ENCODE results near the gene ADAMTS7. TPM values are rescaled to one million over a fixed set of nuclear protein-coding genes. Genes with fewer than 3 reads are reported as not detected.
"Not testable (repeated sequence)": the region's sequence is repeated elsewhere in the genome, so short reads cannot be mapped to it uniquely, and the experiment has no call there.

The ADAMTS7 gene
- total RNA-seq, 1 experiment from 2014 or later = 12.0 TPM

DNA sequence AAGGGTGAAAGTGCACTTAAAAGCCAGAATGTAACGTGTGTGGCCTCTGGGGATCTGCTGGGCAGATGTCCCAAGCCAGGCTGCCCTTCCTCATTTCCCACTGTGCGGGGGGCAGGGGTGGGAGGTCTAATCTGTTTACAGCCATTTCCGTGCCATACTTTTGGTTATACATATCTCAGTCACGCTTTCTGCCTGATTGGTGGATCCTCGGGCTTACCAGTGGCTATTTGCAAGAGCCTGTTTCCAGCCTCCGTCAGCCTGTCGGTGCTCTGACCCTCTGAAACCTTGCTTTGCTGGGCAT, 58.0 kb downstream of the ADAMTS7 start:
- H3K9ac ChIP-seq (ENCODE audit: low read length); POLR2A ChIA-PET; H3K79me2 ChIP-seq (ENCODE audit: insufficient read depth, low read length); H3K27me3 ChIP-seq (ENCODE audit: insufficient read depth, low read length); H3K36me3 ChIP-seq (ENCODE audit: control insufficient read depth in 1 of 2, insufficient read depth in 2 of 2, low read length in 2 of 2); H2AFZ ChIP-seq (ENCODE audit: low read depth, low read length, poor library complexity, severe bottlenecking); H3K9me2 ChIP-seq (ENCODE audit: insufficient read depth); H3K27ac ChIP-seq (ENCODE audit: low read depth, low read length); H4K20me1 ChIP-seq (ENCODE audit: insufficient read depth); DNase-seq (ENCODE audit: low read depth, low spot score); BruUV-seq (replicated peaks); H3K4me2 ChIP-seq (ENCODE audit: low read length); H3K4me1 ChIP-seq (ENCODE audit: control insufficient read depth in 1 of 2, insufficient read depth in 2 of 2, low read length in 2 of 2); RAD21 ChIA-PET (ENCODE audit: low non-redundant PET in 1 of 2, low total read pairs in 2 of 2, uncharacterized antibody in 2 of 2, unreplicated experiment in 2 of 2); ATAC-seq; H3K9me3 ChIP-seq (ENCODE audit: control insufficient read depth in 1 of 2, insufficient read depth in 1 of 2, low read depth in 1 of 2, low read length in 2 of 2); H3K4me3 ChIP-seq (replicated peaks in 1 of 2; ENCODE audit: low read depth in 1 of 2, low read length in 2 of 2); CTCF ChIA-PET: not testable (repeated sequence)
- intact Hi-C loops (cut with micrococcal nuclease) = loop anchor here (10.0 kb wide), 2 partner anchors 251 to 431 kb away; no protein-coding TSS in a partner anchor

DNA sequence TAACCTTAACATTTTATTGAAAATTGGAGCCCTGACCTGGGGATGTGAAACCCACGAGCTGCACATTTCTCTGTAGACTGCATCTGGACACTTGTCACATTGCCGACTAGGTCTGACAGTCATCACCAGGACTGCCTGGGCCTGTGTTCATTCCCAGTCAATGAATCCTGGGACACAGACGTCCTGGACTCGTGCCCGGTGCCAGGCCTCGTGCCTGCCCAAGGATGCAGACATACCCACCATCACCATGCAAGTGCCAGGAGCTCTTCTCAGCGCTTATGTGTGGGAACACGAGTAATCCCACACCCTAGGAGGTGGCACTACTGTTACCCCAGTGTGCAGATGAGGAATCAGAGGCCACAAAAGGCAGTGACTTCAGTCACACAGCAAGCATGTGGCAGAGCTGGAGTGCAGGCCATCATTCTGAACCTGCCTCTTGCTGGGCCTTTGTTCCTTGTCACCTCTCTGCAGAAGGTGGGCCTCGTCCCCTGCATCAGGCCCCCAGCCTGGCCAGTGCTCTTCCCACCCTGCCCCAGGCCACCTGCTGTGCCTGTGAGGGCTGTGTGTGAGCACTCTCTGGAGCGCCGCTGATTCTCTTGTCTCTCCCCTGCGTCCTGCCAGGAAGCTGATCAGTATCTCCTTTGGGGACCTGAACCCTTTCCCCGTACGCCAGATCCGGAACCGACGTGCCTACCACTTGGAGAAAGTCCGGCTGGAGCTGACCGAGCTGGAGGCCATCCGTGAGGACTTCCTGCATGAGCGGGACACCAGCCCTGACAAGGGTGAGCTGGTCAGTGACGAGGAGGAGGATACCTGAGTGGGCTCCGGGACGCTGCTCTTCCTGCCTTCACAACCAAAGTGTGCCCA, 58.5 kb downstream of the ADAMTS7 start:
- H3K9ac ChIP-seq (ENCODE audit: low read length) = no peak overlapping the region
- H3K4me2 ChIP-seq (ENCODE audit: low read length) = no peak overlapping the region
- no peak overlapping the region for H3K27ac ChIP-seq (ENCODE audit: low read depth, low read length)
- ChIA-PET RAD21 (ENCODE audit: low non-redundant PET in 1 of 2, low total read pairs in 2 of 2, uncharacterized antibody in 2 of 2, unreplicated experiment in 2 of 2) (no interaction called here), CTCF (interaction anchor here (1.0 kb wide), 1 partner anchor 432 kb away, joined by 3 read pairs; no protein-coding TSS in a partner anchor), POLR2A (no interaction called here)
- intact Hi-C loops (cut with micrococcal nuclease) = loop anchor here (10.0 kb wide), 2 partner anchors 252 to 432 kb away; no protein-coding TSS in a partner anchor
- H3K4me3 ChIP-seq (replicated peaks in 1 of 2; ENCODE audit: low read depth in 1 of 2, low read length in 2 of 2) = no peak overlapping the region
- TF ChIP-seq YY1 (IDR thresholded peaks at IDR 0.05; ENCODE audit: extremely low read depth, insufficient replicate concordance, low read depth, low read length) = no peak
- TF ChIP-seq JUND (IDR thresholded peaks at IDR 0.05) = no peak
- no peak for TF ChIP-seq POLR2AphosphoS5 (IDR thresholded peaks at IDR 0.05; ENCODE audit: low read depth, low read length)
- TF ChIP-seq, protein P1, sequence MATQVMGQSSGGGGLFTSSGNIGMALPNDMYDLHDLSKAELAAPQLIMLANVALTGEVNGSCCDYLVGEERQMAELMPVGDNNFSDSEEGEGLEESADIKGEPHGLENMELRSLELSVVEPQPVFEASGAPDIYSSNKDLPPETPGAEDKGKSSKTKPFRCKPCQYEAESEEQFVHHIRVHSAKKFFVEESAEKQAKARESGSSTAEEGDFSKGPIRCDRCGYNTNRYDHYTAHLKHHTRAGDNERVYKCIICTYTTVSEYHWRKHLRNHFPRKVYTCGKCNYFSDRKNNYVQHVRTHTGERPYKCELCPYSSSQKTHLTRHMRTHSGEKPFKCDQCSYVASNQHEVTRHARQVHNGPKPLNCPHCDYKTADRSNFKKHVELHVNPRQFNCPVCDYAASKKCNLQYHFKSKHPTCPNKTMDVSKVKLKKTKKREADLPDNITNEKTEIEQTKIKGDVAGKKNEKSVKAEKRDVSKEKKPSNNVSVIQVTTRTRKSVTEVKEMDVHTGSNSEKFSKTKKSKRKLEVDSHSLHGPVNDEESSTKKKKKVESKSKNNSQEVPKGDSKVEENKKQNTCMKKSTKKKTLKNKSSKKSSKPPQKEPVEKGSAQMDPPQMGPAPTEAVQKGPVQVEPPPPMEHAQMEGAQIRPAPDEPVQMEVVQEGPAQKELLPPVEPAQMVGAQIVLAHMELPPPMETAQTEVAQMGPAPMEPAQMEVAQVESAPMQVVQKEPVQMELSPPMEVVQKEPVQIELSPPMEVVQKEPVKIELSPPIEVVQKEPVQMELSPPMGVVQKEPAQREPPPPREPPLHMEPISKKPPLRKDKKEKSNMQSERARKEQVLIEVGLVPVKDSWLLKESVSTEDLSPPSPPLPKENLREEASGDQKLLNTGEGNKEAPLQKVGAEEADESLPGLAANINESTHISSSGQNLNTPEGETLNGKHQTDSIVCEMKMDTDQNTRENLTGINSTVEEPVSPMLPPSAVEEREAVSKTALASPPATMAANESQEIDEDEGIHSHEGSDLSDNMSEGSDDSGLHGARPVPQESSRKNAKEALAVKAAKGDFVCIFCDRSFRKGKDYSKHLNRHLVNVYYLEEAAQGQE (IDR thresholded peaks at IDR 0.05; ENCODE audit: low read depth) = no peak
- no peak for TF ChIP-seq POLR2A (IDR thresholded peaks at IDR 0.05; ENCODE audit: borderline replicate concordance, extremely low read depth, insufficient read depth, insufficient read length)
- H3K36me3 ChIP-seq (ENCODE audit: control insufficient read depth in 1 of 2, insufficient read depth in 2 of 2, low read length in 2 of 2) = no peaks in the 10 kb centered on the region
- no peaks in the 10 kb centered on the region for H4K20me1 ChIP-seq (ENCODE audit: insufficient read depth)
- H3K9me2 ChIP-seq (ENCODE audit: insufficient read depth) = no peaks in the 10 kb centered on the region
- no peak overlapping the region for H2AFZ ChIP-seq (ENCODE audit: low read depth, low read length, poor library complexity, severe bottlenecking)
- no peaks in the 10 kb centered on the region for H3K9me3 ChIP-seq (ENCODE audit: control insufficient read depth in 1 of 2, insufficient read depth in 1 of 2, low read depth in 1 of 2, low read length in 2 of 2)
- DNase-seq (ENCODE audit: low read depth, low spot score) = no peak
- no TSS peak for BruUV-seq (replicated peaks)
- no peaks in the 10 kb centered on the region for H3K79me2 ChIP-seq (ENCODE audit: insufficient read depth, low read length)
- ATAC-seq = no peak
- H3K27me3 ChIP-seq (ENCODE audit: insufficient read depth, low read length) = no peaks in the 10 kb centered on the region
- peaks cover 0 to 6% of the 10 kb centered on the region in 2 experiments; a peak in 1 of 4 replicates for H3K4me1 ChIP-seq (ENCODE audit: control insufficient read depth in 1 of 2, insufficient read depth in 2 of 2, low read length in 2 of 2)

Data from HCT116 (cell line).